ENCODE data around the gene ITM2B.
"Not testable (repeated sequence)": the region's sequence is repeated elsewhere in the genome, so short reads cannot be mapped to it uniquely, and the experiment has no call there.

Gene ITM2B

DNA sequence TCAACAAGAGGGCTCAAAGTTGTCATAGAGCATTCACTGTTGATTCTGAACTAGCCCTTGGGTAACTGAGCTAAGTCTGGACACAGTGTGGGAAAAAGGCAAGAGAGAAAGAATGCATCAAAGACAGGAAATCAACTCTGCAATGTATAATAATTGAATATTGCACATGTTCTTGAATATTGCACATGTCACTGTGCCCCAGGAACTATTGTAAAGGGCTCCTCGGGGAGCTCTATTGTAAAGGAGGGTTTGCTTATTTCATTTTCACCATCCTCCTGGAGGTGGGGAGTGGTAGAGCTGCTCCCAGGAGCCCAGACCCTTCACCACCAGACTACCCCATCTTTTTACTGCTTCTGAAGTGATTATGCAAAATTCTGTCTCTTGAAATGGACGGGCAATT is 44.4 kb upstream of the ITM2B start:
- in situ Hi-C loops (cut with HindIII; ENCODE audit: low pct_ligation_motif_present, low sequenced_read_pairs), result no loop called here
- no peak overlapping the region for H3K4me3 ChIP-seq (ENCODE audit: low read depth, low read length)
- no peak overlapping the region for H3K27ac ChIP-seq
- TF ChIP-seq, protein P1, sequence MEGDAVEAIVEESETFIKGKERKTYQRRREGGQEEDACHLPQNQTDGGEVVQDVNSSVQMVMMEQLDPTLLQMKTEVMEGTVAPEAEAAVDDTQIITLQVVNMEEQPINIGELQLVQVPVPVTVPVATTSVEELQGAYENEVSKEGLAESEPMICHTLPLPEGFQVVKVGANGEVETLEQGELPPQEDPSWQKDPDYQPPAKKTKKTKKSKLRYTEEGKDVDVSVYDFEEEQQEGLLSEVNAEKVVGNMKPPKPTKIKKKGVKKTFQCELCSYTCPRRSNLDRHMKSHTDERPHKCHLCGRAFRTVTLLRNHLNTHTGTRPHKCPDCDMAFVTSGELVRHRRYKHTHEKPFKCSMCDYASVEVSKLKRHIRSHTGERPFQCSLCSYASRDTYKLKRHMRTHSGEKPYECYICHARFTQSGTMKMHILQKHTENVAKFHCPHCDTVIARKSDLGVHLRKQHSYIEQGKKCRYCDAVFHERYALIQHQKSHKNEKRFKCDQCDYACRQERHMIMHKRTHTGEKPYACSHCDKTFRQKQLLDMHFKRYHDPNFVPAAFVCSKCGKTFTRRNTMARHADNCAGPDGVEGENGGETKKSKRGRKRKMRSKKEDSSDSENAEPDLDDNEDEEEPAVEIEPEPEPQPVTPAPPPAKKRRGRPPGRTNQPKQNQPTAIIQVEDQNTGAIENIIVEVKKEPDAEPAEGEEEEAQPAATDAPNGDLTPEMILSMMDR (IDR thresholded peaks at IDR 0.05; ENCODE audit: low read depth, low read length, missing control alignments), result no peak
- DNase-seq, result no peak
- no peaks in the 10 kb centered on the region for H3K27me3 ChIP-seq (replicated peaks)
- H3K36me3 ChIP-seq (replicated peaks), result no peaks in the 10 kb centered on the region

DNA sequence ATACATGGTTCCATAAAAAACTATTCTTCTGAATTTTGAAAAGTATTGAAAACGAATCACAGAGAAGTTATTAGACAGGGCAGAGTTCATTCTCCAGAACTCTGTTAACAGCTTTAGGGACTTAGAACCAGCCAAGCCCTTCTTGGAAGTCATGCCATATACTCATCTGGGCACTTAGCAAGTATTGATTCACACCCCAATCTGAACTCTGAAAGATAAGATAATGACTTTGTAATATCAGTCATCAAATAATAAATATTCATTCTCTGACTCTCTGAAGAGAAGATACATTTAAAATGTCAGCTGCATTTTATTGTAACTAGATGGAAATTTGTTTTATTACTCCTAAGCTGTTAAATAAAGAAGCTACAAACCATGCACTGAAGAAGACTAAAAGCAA is 43.8 kb upstream of the ITM2B start:
- no peaks in the 10 kb centered on the region for H3K27me3 ChIP-seq (replicated peaks)
- H3K36me3 ChIP-seq (replicated peaks), result no peaks in the 10 kb centered on the region
- DNase-seq, result no peak
- TF ChIP-seq, protein P1 (IDR thresholded peaks at IDR 0.05; ENCODE audit: low read depth, low read length, missing control alignments), result no peak
- in situ Hi-C loops (cut with HindIII; ENCODE audit: low pct_ligation_motif_present, low sequenced_read_pairs), result no loop called here
- no peak overlapping the region for H3K27ac ChIP-seq
- H3K4me3 ChIP-seq (ENCODE audit: low read depth, low read length), result no peak overlapping the region

DNA sequence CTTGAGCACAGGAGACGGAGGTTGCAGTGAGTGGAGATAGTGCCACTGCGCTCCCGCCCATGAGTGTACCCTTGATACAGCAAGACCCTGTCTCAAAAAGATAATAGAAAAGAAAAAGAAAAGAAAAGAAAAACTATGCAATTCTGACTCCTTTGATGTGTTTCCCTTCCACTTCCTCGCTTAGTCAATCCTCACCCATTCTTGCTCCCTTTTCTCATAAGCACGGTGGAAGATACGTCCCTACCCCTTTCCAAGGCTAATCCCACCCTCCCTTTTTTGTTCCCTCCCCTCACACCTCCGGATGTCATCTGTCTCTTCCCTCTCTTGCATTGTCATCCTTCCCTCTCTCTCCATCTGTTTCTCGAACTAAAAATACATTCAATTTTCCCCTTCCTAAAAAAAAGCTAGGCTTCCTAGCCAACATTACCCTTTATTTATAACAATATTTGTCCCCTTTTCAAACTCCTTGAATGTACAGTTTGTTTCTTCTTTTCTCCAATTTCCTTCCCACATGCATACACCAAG is 40.5 kb upstream of the ITM2B start:
- H3K36me3 ChIP-seq (replicated peaks), result no peaks in the 10 kb centered on the region
- in situ Hi-C loops (cut with HindIII; ENCODE audit: low pct_ligation_motif_present, low sequenced_read_pairs), result no loop called here
- TF ChIP-seq, protein P1 (IDR thresholded peaks at IDR 0.05; ENCODE audit: low read depth, low read length, missing control alignments), result no peak

DNA sequence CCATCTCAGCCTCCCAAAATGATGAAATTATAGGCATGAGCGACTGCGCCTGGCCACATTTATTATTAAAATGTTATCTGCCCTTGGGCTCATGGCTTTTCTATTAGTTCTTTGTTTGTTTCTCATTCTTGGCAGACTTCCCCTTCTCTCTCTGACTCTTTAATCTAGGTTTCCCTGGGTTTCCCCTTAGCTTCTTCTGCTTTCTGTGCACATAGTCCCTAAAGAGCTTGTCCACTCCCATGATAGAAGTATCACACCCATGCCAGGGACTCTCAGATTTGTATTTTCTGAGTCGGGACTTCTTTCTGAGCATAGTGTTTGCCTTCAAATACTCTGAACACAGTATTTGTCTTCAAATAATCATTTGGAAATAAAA is 38.6 kb upstream of the ITM2B start:
- in situ Hi-C loops (cut with HindIII; ENCODE audit: low pct_ligation_motif_present, low sequenced_read_pairs), result no loop called here
- DNase-seq, result peak; percentile 12
- H3K27ac ChIP-seq, result no peak overlapping the region
- no peaks in the 10 kb centered on the region for H3K36me3 ChIP-seq (replicated peaks)
- H3K4me3 ChIP-seq (ENCODE audit: low read depth, low read length), result no peak overlapping the region
- TF ChIP-seq, protein P1 (IDR thresholded peaks at IDR 0.05; ENCODE audit: low read depth, low read length, missing control alignments), result no peak
- H3K27me3 ChIP-seq (replicated peaks), result no peaks in the 10 kb centered on the region

More for the DNA sequence above, 40.5 kb upstream of the ITM2B start:
- Histone ChIP-seq H3K4me3 (ENCODE audit: low read depth, low read length) (no peak overlapping the region), H3K27ac (no peak overlapping the region), H3K27me3 (replicated peaks) (no peaks in the 10 kb centered on the region)
- no peak for DNase-seq

DNA sequence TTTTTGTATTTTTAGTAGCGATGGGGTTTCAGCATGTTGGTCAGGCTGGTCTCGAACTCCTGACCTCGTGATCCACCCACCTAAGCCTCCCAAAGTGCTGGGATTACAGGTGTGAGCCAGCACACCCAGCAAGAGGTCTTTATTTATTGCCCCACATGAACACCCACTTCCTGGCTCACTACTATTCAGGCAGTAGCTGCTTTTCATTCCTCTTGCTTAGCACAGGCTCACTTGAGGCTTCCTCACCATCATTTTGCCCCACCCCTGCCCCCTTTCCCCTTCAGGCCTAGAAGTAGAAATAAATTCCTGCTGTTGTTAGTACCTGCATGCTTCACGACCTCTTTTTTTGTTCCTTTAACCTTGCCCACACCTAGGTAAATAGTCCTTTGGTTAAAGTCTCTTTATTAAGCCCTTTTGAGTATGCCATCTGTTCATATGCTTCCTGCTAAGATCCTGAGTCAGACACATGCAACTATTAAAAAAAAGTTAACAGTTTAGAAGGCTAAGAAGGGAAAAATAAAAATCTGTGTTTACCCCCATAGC is 33.5 kb upstream of the ITM2B start:
- Histone ChIP-seq H3K27ac (no peak overlapping the region), H3K27me3 (replicated peaks) (no peaks in the 10 kb centered on the region), H3K4me3 (ENCODE audit: low read depth, low read length) (no peak overlapping the region), H3K36me3 (replicated peaks) (no peaks in the 10 kb centered on the region)
- DNase-seq, result no peak
- TF ChIP-seq, protein P1 (IDR thresholded peaks at IDR 0.05; ENCODE audit: low read depth, low read length, missing control alignments), result no peak
- in situ Hi-C loops (cut with HindIII; ENCODE audit: low pct_ligation_motif_present, low sequenced_read_pairs), result no loop called here

DNA sequence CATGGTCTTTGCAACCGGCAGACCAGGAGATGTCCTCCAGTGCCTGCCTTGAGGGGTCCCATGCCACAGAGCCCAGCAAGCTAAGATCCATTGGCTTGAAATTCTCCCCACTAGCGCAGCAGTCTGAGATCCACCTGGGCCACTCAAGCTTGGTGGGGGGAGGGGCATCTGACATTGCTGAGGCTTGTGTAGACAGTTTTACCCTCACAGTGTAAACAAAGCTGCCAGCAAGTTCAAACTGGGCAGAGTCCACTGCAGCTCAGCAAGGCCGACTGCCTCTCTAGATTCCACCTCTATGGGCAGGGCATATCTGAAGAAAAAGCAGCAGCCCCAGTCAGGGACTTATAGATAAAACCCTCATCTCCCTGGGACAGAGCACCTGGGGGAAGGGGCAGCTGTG is 32.0 kb upstream of the ITM2B start:
- TF ChIP-seq, protein P1 (IDR thresholded peaks at IDR 0.05; ENCODE audit: low read depth, low read length, missing control alignments), result no peak
- DNase-seq, result no peak
- no peaks in the 10 kb centered on the region for H3K36me3 ChIP-seq (replicated peaks)
- no peak overlapping the region for H3K4me3 ChIP-seq (ENCODE audit: low read depth, low read length)
- H3K27ac ChIP-seq, result no peak overlapping the region
- H3K27me3 ChIP-seq (replicated peaks), result no peaks in the 10 kb centered on the region
- in situ Hi-C loops (cut with HindIII; ENCODE audit: low pct_ligation_motif_present, low sequenced_read_pairs), result no loop called here

DNA sequence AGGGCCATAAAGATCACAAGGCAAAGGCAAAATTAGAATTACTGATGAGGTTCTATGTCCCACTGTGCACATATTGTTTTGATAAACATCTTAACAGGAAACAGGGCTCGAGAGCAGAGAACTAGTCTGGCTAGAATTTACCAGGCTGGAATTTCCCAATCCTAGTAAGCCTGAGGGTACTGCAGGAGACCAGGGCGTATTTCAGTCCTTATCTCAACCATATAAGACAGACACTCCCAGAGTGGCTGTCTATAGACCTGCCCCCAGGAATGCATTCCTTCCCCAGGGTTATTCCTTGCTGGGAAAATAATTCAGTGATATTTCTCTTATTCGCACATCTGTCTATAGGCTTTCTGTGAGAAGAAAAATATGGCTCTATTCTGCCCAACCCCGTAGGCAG is 25.8 kb upstream of the ITM2B start:
- DNase-seq; in situ Hi-C loops (cut with HindIII; ENCODE audit: low pct_ligation_motif_present, low sequenced_read_pairs); H3K27ac ChIP-seq; H3K4me3 ChIP-seq (ENCODE audit: low read depth, low read length); H3K27me3 ChIP-seq (replicated peaks); H3K36me3 ChIP-seq (replicated peaks): not testable (repeated sequence)

All from brain microvascular endothelial cell (primary cell).